Measurements from ENCODE around the gene SAT2. TPM values are rescaled to one million over a fixed set of nuclear protein-coding genes. Genes with fewer than 3 reads are reported as not detected.

The SAT2 gene
- total RNA-seq: 100 to 1,000 TPM; 144 to 303 (median 229) TPM

DNA sequence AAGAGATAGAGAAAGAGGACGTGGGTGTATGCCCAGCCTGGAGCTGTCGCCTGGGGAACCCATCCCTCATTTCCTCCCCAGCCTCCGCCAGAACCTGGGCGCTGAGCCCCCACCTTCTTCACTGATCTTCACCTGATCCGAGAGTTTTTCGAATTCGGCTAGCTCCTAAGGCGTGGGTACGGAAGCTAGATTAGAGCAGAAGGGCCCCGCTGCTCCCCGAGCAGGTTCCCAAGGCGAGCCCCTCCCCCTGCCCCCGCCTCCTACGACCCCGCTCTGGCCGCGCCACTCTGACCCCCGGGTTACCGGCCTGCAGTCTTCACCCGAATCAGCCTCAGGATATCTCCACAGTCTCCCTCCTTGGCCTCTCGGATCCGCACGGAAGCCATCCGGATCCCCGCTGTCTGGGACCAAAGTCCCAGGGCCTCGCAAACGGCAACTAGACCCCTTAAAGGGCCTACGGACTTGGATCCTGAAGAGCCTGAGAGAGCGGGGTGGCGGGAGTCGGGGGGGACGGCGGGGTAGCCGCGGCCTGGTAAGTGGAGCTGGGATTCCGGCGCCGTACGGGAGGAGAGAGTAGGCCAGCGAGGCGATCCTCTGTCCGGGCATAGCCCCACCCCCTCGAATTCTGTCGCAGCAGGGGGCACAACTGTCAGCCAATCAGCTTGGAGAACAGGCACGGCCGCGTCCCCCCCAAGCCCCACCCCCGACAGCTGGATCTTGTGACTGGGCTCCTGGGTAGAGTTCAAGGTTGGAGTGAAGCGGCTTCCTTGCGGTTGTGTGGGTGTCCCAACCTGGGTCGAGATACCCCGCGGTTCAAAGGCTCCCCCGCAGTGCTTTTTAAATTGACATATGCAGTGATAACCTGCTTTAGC, at the start of gene SAT2:
Gene SAT2 (minus strand): TSS at position 572 of the 872 bp plus-strand sequence. CDS start 186 bp downstream, at position 386.
- H3K9me3 ChIP-seq: no peaks in the 10 kb centered on the region

DNA sequence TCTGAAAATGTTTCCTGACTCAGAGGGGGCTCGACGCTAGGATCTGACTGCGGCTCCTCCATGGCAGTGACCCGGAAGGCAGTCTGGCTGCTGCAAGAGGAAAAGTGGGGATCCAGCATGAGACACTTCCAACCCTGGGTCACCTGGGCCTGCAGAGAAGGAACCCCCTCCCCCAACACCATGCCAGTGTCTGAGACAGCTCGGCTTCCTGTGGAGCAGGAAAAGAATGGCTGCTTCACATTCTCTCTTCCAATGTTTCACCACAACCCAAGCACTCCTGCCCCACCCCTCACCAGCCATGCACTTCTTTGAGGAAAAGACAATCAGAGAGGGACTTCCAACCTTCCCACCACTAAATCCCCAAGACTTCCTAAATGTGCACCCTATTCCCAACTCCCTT, 48.9 kb upstream of the SAT2 start:
- no peaks in the 10 kb centered on the region for H3K27me3 ChIP-seq
- no peak overlapping the region for H3K27ac ChIP-seq
- H3K4me3 ChIP-seq: no peak overlapping the region
- H3K4me1 ChIP-seq: no peaks in the 10 kb centered on the region
- peaks cover 0 to 48% (median 3%) of the 10 kb centered on the region in 3 donors for H3K36me3 ChIP-seq
- peaks cover 0 to 8% (median 3%) of the 10 kb centered on the region in 4 donors for H3K9me3 ChIP-seq
- no peak for TF ChIP-seq POLR2A (IDR thresholded peaks at IDR 0.05)
- TF ChIP-seq, protein P1, sequence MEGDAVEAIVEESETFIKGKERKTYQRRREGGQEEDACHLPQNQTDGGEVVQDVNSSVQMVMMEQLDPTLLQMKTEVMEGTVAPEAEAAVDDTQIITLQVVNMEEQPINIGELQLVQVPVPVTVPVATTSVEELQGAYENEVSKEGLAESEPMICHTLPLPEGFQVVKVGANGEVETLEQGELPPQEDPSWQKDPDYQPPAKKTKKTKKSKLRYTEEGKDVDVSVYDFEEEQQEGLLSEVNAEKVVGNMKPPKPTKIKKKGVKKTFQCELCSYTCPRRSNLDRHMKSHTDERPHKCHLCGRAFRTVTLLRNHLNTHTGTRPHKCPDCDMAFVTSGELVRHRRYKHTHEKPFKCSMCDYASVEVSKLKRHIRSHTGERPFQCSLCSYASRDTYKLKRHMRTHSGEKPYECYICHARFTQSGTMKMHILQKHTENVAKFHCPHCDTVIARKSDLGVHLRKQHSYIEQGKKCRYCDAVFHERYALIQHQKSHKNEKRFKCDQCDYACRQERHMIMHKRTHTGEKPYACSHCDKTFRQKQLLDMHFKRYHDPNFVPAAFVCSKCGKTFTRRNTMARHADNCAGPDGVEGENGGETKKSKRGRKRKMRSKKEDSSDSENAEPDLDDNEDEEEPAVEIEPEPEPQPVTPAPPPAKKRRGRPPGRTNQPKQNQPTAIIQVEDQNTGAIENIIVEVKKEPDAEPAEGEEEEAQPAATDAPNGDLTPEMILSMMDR (IDR thresholded peaks at IDR 0.05): no peak
- no peak for DNase-seq

More for the DNA sequence above, at the start of gene SAT2:
- H3K27me3 ChIP-seq: no peaks in the 10 kb centered on the region
- TF ChIP-seq POLR2A (IDR thresholded peaks at IDR 0.05): peak; percentile 77 to 87
- TF ChIP-seq, protein P1 (IDR thresholded peaks at IDR 0.05): no peak
- peaks cover 0 to 6% (median 0%) of the 10 kb centered on the region in 3 donors for H3K36me3 ChIP-seq
- H3K27ac ChIP-seq: peak within 1 kb of the TSS; percentile 80 to 96 (median 94)
- H3K4me3 ChIP-seq: peak within 1 kb of the TSS; percentile 64 to 94 (median 86)
- peaks cover 0 to 24% (median 2%) of the 10 kb centered on the region in 4 donors for H3K4me1 ChIP-seq
- DNase-seq: peak; percentile 94 to 97 (median 96)

DNA sequence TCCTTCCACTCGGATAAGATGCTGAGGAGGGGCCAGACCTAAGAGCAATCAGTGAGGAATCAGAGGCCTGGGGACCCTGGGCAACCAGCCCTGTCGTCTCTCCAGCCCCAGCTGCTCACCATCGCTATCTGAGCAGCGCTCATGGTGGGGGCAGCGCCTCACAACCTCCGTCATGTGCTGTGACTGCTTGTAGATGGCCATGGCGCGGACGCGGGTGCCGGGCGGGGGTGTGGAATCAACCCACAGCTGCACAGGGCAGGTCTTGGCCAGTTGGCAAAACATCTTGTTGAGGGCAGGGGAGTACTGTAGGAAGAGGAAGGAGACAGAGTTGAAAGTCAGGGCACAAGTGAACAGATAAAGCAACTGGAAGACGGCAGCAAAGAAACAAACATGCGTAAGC, 47.3 kb upstream of the SAT2 start:
- TF ChIP-seq, protein P1 (IDR thresholded peaks at IDR 0.05): no peak
- TF ChIP-seq POLR2A (IDR thresholded peaks at IDR 0.05): no peak

DNA sequence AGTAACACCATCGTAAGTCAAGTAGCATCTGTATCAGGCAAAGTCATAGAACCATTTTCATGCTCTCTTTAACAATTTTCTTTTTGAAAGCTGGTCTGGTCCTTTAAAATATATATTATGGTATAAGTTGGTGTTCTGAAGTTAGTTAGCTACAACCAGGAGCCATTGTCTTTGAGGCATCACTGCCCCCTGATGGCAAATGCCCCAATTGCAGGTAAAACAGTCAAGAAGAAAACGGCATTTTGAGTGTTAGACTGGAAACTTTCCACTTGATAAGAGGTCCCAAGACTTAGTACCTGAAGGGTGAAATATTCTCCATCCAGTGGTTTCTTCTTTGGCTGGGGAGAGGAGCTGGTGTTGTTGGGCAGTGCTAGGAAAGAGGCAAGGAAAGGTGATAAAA, 45.6 kb upstream of the SAT2 start:
- Histone ChIP-seq H3K36me3 (peaks cover 0 to 80% (median 3%) of the 10 kb centered on the region in 3 donors), H3K9me3 (peaks cover 0 to 8% (median 3%) of the 10 kb centered on the region in 4 donors), H3K4me1 (no peaks in the 10 kb centered on the region), H3K27me3 (no peaks in the 10 kb centered on the region), H3K4me3 (no peak overlapping the region), H3K27ac (no peak overlapping the region)
- TF ChIP-seq, protein P1 (IDR thresholded peaks at IDR 0.05): peak in 4 of 6 experiments; percentile 35 to 67 (median 64)
- TF ChIP-seq POLR2A (IDR thresholded peaks at IDR 0.05): no peak
- peak in 2 of 3 donors; percentile 53 to 74 for DNase-seq

More for the DNA sequence above, 47.3 kb upstream of the SAT2 start:
- Histone ChIP-seq H3K27ac (no peak overlapping the region), H3K9me3 (peaks cover 0 to 8% (median 3%) of the 10 kb centered on the region in 4 donors), H3K36me3 (peaks cover 0 to 64% (median 3%) of the 10 kb centered on the region in 3 donors), H3K4me1 (no peaks in the 10 kb centered on the region), H3K27me3 (no peaks in the 10 kb centered on the region), H3K4me3 (no peak overlapping the region)
- no peak for DNase-seq

DNA sequence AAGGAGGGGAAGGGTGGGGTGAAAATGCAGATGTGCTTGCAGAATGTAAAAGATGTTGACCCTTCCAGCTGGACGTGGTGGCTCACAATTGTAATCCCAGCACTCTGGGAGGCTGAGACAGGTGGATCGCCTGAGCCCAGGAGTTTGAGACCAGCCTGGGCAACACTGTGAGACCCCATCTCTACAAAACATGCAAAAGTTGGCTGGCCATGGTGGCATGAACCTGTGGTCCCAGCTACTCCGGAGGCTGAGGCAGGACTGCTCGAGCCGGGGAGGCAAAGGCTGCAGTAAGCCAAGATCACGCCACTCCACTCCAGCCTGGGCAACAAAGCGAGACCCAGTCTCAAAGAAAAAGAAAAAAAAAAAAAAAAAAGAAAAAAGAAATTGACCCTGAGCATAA, 40.9 kb upstream of the SAT2 start:
- no peak overlapping the region for H3K4me3 ChIP-seq
- no peak for DNase-seq
- H3K9me3 ChIP-seq: peaks cover 0 to 4% (median 2%) of the 10 kb centered on the region in 4 donors
- no peaks in the 10 kb centered on the region for H3K4me1 ChIP-seq
- TF ChIP-seq POLR2A (IDR thresholded peaks at IDR 0.05): no peak
- TF ChIP-seq, protein P1 (IDR thresholded peaks at IDR 0.05): no peak
- no peaks in the 10 kb centered on the region for H3K27me3 ChIP-seq
- H3K27ac ChIP-seq: no peak overlapping the region
- H3K36me3 ChIP-seq: peaks cover 0 to 72% (median 2%) of the 10 kb centered on the region in 3 donors

Measured in Peyer's patch (tissue), 4 donors.